ENCODE results near the gene PLXNA4.

DNA sequence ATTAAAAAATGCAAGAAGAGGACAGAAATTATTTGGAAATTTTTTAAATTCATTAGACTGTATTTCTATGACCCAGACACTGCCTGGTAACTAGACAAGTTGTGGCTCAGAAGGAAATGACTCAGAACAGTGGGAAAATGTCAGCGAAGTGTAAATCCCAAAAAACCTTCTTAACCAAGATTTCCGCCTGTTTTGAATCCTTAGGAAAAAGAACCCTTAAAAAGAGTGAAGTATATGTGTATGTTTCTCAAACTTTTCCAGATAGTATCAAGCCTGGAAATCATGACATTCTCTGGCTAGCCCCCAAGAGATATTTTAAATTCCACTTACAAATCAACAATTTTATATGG, 42.7 kb upstream of the PLXNA4 start:
- no peak for TF ChIP-seq POLR2A (IDR thresholded peaks at IDR 0.05)
- TF ChIP-seq, protein P1, sequence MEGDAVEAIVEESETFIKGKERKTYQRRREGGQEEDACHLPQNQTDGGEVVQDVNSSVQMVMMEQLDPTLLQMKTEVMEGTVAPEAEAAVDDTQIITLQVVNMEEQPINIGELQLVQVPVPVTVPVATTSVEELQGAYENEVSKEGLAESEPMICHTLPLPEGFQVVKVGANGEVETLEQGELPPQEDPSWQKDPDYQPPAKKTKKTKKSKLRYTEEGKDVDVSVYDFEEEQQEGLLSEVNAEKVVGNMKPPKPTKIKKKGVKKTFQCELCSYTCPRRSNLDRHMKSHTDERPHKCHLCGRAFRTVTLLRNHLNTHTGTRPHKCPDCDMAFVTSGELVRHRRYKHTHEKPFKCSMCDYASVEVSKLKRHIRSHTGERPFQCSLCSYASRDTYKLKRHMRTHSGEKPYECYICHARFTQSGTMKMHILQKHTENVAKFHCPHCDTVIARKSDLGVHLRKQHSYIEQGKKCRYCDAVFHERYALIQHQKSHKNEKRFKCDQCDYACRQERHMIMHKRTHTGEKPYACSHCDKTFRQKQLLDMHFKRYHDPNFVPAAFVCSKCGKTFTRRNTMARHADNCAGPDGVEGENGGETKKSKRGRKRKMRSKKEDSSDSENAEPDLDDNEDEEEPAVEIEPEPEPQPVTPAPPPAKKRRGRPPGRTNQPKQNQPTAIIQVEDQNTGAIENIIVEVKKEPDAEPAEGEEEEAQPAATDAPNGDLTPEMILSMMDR (IDR thresholded peaks at IDR 0.05), result no peak
